ENCODE data around the gene MROH7. TPM values are rescaled to one million over a fixed set of nuclear protein-coding genes. Genes with fewer than 3 reads are reported as not detected.

The MROH7 gene
- total and polyA plus RNA-seq, 4 donors = 0.21 to 3.4 (median 1.9) TPM

DNA sequence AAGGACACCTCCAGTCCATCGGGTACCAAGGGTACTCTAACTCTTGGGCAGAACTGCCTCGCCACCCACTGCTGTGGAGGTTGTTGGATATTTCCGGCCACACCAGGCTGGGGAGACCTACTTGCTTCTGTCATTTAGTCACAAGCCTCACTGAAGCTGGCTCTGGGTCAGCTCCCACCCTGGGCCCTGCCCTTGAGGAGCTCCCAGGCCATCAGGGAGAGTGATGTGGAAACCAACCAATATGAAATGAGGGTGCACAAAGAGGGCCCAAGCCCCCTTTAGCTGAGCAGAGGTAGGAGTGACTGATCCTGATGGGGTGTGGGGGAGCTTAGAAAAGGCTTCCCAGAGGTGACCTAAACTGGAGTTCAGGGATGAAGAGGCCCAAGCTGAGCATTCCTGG, 103.1 kb downstream of the MROH7 start:
- TF ChIP-seq CTCF (IDR thresholded peaks at IDR 0.05; ENCODE audit: control extremely low read depth, extremely low read depth) = no peak
- Histone ChIP-seq H3K9me3 (ENCODE audit: control insufficient read depth in 4 of 4, insufficient read depth in 3 of 4, low read length in 3 of 4) (no peaks in the 10 kb centered on the region), H3K4me3 (no peak overlapping the region), H3K36me3 (ENCODE audit: control insufficient read depth in 4 of 4, insufficient read depth in 4 of 4, low read length in 4 of 4) (peaks cover 7 to 35% (median 22%) of the 10 kb centered on the region in 4 donors), H3K9ac (ENCODE audit: insufficient read depth in 1 of 2, low read length in 2 of 2) (no peak overlapping the region), H3K27me3 (ENCODE audit: control insufficient read depth in 3 of 3, insufficient read depth in 3 of 3, low read length in 2 of 3) (no peaks in the 10 kb centered on the region), H3K27ac (ENCODE audit: low read depth in 1 of 2, low read length in 1 of 2) (no peak overlapping the region), H3K4me1 (ENCODE audit: control insufficient read depth in 5 of 5, insufficient read depth in 5 of 5, low read length in 5 of 5) (peaks cover 0 to 3% (median 0%) of the 10 kb centered on the region in 5 donors)
- DNase-seq (no peak), ATAC-seq (ENCODE audit: insufficient read depth, low FRiP score) (no peak)
- 91 to 96% methylated on average over 3 of the region's 3 CpGs for WGBS, 2 donors

DNA sequence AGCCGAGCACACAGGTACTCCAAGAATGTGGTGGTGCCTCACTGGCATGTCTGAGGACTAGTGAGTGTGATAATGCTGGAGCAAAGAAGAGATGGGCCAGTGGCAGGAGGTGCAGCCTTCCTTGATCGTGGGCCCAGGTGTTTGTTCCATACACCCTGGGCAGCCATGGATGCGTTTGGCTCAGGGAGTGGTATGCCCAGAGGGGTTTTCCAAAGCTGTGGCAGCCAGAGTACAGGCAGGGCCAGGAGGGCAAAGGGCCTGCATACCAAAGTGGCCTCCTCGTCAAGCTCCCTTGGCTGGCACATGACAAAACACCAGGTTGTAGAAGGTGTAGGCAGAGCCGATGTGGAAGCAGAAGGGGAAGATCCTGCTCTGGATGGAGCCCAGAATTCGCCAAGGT, 103.7 kb downstream of the MROH7 start:
- no peak for TF ChIP-seq CTCF (IDR thresholded peaks at IDR 0.05; ENCODE audit: control extremely low read depth, extremely low read depth)
- H3K4me1 ChIP-seq (ENCODE audit: control insufficient read depth in 5 of 5, insufficient read depth in 5 of 5, low read length in 5 of 5) = peaks cover 0 to 3% (median 0%) of the 10 kb centered on the region in 5 donors
- WGBS, 2 donors = 88 to 90% methylated on average over 6 of the region's 6 CpGs
- H3K27ac ChIP-seq (ENCODE audit: low read depth in 1 of 2, low read length in 1 of 2) = no peak overlapping the region
- H3K9ac ChIP-seq (ENCODE audit: insufficient read depth in 1 of 2, low read length in 2 of 2) = no peak overlapping the region
- ATAC-seq (ENCODE audit: insufficient read depth, low FRiP score) (no peak), DNase-seq (no peak)
- H3K27me3 ChIP-seq (ENCODE audit: control insufficient read depth in 3 of 3, insufficient read depth in 3 of 3, low read length in 2 of 3) = no peaks in the 10 kb centered on the region
- H3K4me3 ChIP-seq = no peak overlapping the region
- no peaks in the 10 kb centered on the region for H3K9me3 ChIP-seq (ENCODE audit: control insufficient read depth in 4 of 4, insufficient read depth in 3 of 4, low read length in 3 of 4)
- peaks cover 3 to 31% (median 17%) of the 10 kb centered on the region in 4 donors for H3K36me3 ChIP-seq (ENCODE audit: control insufficient read depth in 4 of 4, insufficient read depth in 4 of 4, low read length in 4 of 4)

DNA sequence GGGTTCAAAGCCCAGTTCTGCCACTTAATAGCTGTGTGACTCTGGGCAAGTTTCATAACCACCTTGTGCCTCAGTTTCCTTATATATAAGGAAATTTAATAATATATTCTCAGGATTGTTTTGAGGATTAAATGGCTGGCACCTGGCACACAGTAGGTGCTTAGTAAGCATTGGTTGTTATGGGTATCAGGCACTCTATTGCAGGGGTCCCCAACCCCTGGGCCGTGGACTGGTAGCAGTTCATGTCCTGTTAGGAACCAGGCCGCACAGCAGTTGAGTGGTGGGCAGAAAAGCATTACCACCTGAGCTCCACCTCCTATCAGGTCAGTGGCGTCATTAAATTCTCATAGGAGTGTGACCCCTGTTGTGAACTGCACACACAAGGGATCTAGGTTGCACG, 104.3 kb downstream of the MROH7 start:
- Histone ChIP-seq H3K9ac (ENCODE audit: insufficient read depth in 1 of 2, low read length in 2 of 2) (no peak overlapping the region), H3K36me3 (ENCODE audit: control insufficient read depth in 4 of 4, insufficient read depth in 4 of 4, low read length in 4 of 4) (peaks cover 3 to 26% (median 15%) of the 10 kb centered on the region in 4 donors), H3K4me1 (ENCODE audit: control insufficient read depth in 5 of 5, insufficient read depth in 5 of 5, low read length in 5 of 5) (peaks cover 0 to 3% (median 0%) of the 10 kb centered on the region in 5 donors), H3K27me3 (ENCODE audit: control insufficient read depth in 3 of 3, insufficient read depth in 3 of 3, low read length in 2 of 3) (no peaks in the 10 kb centered on the region), H3K4me3 (no peak overlapping the region), H3K27ac (ENCODE audit: low read depth in 1 of 2, low read length in 1 of 2) (no peak overlapping the region), H3K9me3 (ENCODE audit: control insufficient read depth in 4 of 4, insufficient read depth in 3 of 4, low read length in 3 of 4) (no peaks in the 10 kb centered on the region)
- TF ChIP-seq CTCF (IDR thresholded peaks at IDR 0.05; ENCODE audit: control extremely low read depth, extremely low read depth) = no peak
- DNase-seq = no peak
- WGBS, 2 donors = 98 to 99% methylated on average over 4 of the region's 4 CpGs
- no peak for ATAC-seq (ENCODE audit: insufficient read depth, low FRiP score)
